Prostate gland (tissue), 2 donors: ENCODE data around the gene STXBP5L. TPM values are rescaled to one million over a fixed set of nuclear protein-coding genes. Genes with fewer than 3 reads are reported as not detected.
"Not testable (repeated sequence)": the region's sequence is repeated elsewhere in the genome, so short reads cannot be mapped to it uniquely, and the experiment has no call there.

Experiments
- DNase-seq: peaks from one replicate; pipeline ENCODE4 v3.0.0-alpha.2; 2019; ENCODE audit warnings: low spot score
- H3K27ac ChIP-seq, 2 donors: fragments of 200-600 bp; sonication (generic); 2 replicates each; pipeline ENCODE4 v1.5.1; 2017 to 2019
- H3K27me3 ChIP-seq: fragments of 200-600 bp; sonication (generic); replicated peaks from 2 replicates; pipeline ENCODE4 v1.5.1; 2019; ENCODE audit not compliant: insufficient read depth
- H3K36me3 ChIP-seq, 2 donors: fragments of 200-600 bp; sonication (generic); 1 replicate in 1 of 2; 2 replicates in 1 of 2; pipeline versions ENCODE4 v1.5.1 to v1.8.1; 2017 to 2019
- H3K4me1 ChIP-seq: fragments of 200-600 bp; sonication (generic); replicated peaks from 2 replicates; pipeline ENCODE4 v1.5.1; 2019
- H3K4me3 ChIP-seq, 2 donors: fragments of 200-600 bp; sonication (generic); 2 replicates each; pipeline ENCODE4 v1.5.1; 2017 to 2019
- H3K9me3 ChIP-seq: fragments of 200-600 bp; sonication (generic); 2 replicates; pipeline ENCODE4 v1.5.1; 2017
- POLR2A ChIP-seq: fragments of 450-650 bp; IDR thresholded peaks from one replicate; pipeline ENCODE4 v1.6.1; 2016; ENCODE audit warnings: antibody characterized with exemption, mild to moderate bottlenecking
- POLR2AphosphoS5 ChIP-seq: sonication (generic); formaldehyde crosslinking; IDR thresholded peaks from one replicate; pipeline ENCODE4 v1.6.1; 2017; ENCODE audit warnings: antibody characterized with exemption
- WGBS: methylation state at CpG from one replicate; pipeline ENCODE4 v1.1.5; 2018; 5-methylcytosine and 5-hydroxymethylcytosine counted together
- intact Hi-C: fragments of 100-400 bp; cut with DNase I; formaldehyde crosslinking; loops from one replicate; pipeline ENCODE4 v1.14.2; 2022
- total RNA-seq, 2 donors: library from RNA; depleted of rRNA; stranded (reverse); fragments of >200 nt; gene quantifications; one replicate each; pipeline ENCODE4 v1.1.0, GENCODE V29; 2016
- TF ChIP-seq, protein P1 (sequence below), 4 experiments: fragments of 200-600 bp in 2 of 4; fragments of 450-650 bp in 2 of 4; sonication (generic) in 2 of 4; IDR thresholded peaks; 1 replicate in 3 of 4; 2 replicates in 1 of 4; pipeline ENCODE4 v1.5.1; 2016 to 2019; ENCODE audit warnings: antibody characterized with exemption in 4 of 4, mild to moderate bottlenecking in 2 of 4, moderate library complexity in 2 of 4

The STXBP5L gene
- total RNA-seq, 2 donors from 2014 or later: 2.6 to 4.8 TPM

DNA sequence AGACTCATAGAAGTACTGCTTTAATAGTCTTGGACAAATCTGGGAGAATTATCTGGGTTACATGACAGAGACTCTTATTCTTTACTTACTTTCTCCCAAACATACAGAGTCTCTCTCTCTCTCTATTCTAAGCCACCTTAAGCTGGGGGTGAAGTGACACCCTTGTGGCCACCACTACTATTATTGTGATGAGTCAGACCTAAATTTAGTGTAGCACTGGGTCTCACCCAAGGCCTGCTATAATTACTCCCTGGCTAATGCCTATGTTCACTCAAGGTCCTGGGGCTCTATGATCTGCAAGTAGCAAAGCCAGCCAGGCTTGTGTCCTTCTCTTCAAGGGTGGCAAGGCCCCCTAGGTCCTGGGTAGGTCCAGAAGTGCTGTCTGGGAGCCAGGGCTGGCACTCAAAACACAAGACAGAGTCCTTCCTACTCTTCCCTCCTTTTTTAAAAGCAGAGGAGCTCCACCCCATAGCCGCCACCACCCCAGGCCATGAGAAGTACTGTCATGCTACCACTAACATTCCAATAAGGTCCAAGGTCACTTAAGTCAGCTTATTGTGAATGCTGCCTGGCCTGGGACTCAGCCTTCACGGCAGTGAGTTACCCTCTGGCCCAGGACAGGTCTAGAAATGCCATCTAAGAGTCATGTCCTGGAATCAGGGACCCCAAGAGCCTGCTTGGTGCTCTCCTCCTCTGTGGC, 454.2 kb downstream of the STXBP5L start:
- no peak for DNase-seq
- Histone ChIP-seq H3K27ac (no peak overlapping the region), H3K4me1 (no peaks in the 10 kb centered on the region), H3K4me3 (no peak overlapping the region), H3K36me3 (no peaks in the 10 kb centered on the region), H3K9me3 (no peaks in the 10 kb centered on the region), H3K27me3 (no peaks in the 10 kb centered on the region)
- intact Hi-C loops: no loop called here
- TF ChIP-seq POLR2AphosphoS5 (no peak), POLR2A (no peak)
- TF ChIP-seq, protein P1, sequence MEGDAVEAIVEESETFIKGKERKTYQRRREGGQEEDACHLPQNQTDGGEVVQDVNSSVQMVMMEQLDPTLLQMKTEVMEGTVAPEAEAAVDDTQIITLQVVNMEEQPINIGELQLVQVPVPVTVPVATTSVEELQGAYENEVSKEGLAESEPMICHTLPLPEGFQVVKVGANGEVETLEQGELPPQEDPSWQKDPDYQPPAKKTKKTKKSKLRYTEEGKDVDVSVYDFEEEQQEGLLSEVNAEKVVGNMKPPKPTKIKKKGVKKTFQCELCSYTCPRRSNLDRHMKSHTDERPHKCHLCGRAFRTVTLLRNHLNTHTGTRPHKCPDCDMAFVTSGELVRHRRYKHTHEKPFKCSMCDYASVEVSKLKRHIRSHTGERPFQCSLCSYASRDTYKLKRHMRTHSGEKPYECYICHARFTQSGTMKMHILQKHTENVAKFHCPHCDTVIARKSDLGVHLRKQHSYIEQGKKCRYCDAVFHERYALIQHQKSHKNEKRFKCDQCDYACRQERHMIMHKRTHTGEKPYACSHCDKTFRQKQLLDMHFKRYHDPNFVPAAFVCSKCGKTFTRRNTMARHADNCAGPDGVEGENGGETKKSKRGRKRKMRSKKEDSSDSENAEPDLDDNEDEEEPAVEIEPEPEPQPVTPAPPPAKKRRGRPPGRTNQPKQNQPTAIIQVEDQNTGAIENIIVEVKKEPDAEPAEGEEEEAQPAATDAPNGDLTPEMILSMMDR (IDR thresholded peaks at IDR 0.05): no peak
- 67% methylated on average over 2 of the region's 2 CpGs for WGBS

GRCh38 chr3:121388308-121388707, 480.3 kb downstream of the STXBP5L start:
- WGBS: 87% methylated on average over 3 of the region's 3 CpGs
- H3K9me3 ChIP-seq, H3K36me3 ChIP-seq, H3K4me1 ChIP-seq, intact Hi-C loops, H3K27ac ChIP-seq, DNase-seq, H3K27me3 ChIP-seq, H3K4me3 ChIP-seq: not testable (repeated sequence)

GRCh38 chr3:121395967-121396366, 488.0 kb downstream of the STXBP5L start:
- H3K9me3 ChIP-seq, H3K4me3 ChIP-seq, intact Hi-C loops, H3K27me3 ChIP-seq, H3K27ac ChIP-seq, H3K4me1 ChIP-seq, DNase-seq, H3K36me3 ChIP-seq: not testable (repeated sequence)
- WGBS: no CpG with 5 or more reads among the region's 1 CpG

GRCh38 chr3:121398051-121398450, 490.0 kb downstream of the STXBP5L start:
- DNase-seq, H3K4me3 ChIP-seq, intact Hi-C loops, H3K27me3 ChIP-seq, H3K27ac ChIP-seq, H3K4me1 ChIP-seq, H3K36me3 ChIP-seq, H3K9me3 ChIP-seq: not testable (repeated sequence)
- 77% methylated on average over 8 of the region's 8 CpGs for WGBS

DNA sequence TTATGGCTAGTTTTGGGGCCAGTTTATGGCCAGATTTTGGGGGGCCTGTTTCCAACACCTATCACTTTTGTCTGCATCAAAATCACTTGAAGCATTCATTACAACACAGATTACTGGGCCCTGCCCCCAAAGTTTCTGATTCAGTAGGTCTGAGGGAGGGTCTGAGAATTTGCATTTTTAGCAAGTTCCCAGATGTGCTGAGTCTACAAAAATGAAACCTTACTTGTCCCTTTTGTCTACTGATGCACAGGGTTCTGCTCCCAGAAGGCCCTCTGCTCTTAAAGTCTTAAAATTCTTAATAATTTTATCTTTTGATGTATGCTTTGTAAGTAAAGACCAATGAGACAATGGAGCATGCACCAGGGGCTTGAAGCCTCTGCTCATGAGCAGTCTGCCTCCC, 491.8 kb downstream of the STXBP5L start:
- DNase-seq: no peak
- H3K27ac ChIP-seq: no peak overlapping the region
- no peak overlapping the region for H3K4me3 ChIP-seq
- no peaks in the 10 kb centered on the region for H3K4me1 ChIP-seq
- no peaks in the 10 kb centered on the region for H3K9me3 ChIP-seq
- no peaks in the 10 kb centered on the region for H3K27me3 ChIP-seq
- no peak for TF ChIP-seq POLR2AphosphoS5
- intact Hi-C loops: no loop called here
- H3K36me3 ChIP-seq: no peaks in the 10 kb centered on the region

DNA sequence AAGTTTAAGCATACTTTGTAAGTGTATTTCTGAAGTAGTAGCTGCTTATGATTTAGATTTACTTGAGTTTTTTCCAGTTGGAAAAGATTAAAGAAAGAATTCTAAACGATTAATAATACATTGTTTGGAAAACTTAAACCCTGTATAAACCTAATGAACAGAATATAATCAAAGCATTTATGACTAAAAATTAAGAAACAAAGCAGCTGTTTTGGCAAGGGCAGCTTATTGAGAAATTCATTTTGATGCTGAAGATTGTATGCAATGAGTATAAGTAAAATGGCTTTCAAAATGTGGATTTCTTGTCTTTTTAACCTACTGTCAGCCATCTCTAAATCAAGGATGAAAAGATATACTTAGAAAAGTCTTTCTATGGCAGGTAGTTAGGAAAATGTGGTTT, 497.6 kb downstream of the STXBP5L start:
- H3K9me3 ChIP-seq: no peaks in the 10 kb centered on the region
- no peaks in the 10 kb centered on the region for H3K4me1 ChIP-seq
- no peak overlapping the region for H3K4me3 ChIP-seq
- H3K27ac ChIP-seq: no peak overlapping the region
- H3K27me3 ChIP-seq: no peaks in the 10 kb centered on the region
- no peak for TF ChIP-seq POLR2AphosphoS5
- TF ChIP-seq, protein P1 (IDR thresholded peaks at IDR 0.05): no peak
- no peak for TF ChIP-seq POLR2A
- no peak for DNase-seq
- intact Hi-C loops: no loop called here
- WGBS: 55% methylated on average over 1 of the region's 1 CpG
- no peaks in the 10 kb centered on the region for H3K36me3 ChIP-seq

DNA sequence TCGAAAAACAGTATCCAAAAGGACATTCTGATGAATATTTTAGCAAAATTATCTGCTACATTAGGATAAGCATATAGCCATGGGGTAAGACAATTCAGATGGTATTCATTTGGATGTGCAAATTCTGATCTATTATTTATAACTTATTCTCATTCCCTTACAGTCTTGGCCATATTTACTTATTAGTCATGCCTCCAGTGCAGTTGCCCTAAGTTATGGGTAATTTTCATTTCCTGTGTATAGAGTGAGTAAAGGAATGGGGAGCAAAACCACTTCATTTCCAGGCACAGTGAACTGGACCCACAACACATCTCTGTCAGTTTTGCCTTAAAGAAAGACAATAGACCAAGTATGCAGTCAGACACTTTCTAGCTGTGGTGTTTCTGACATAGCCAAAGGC, 503.5 kb downstream of the STXBP5L start:
- DNase-seq: no peak
- TF ChIP-seq POLR2AphosphoS5 (no peak), POLR2A (no peak)
- TF ChIP-seq, protein P1 (IDR thresholded peaks at IDR 0.05): no peak
- H3K4me3 ChIP-seq: no peak overlapping the region
- H3K27ac ChIP-seq: no peak overlapping the region
- intact Hi-C loops: no loop called here
- H3K4me1 ChIP-seq: no peaks in the 10 kb centered on the region
- no peaks in the 10 kb centered on the region for H3K27me3 ChIP-seq
- no peaks in the 10 kb centered on the region for H3K36me3 ChIP-seq
- no peaks in the 10 kb centered on the region for H3K9me3 ChIP-seq
- WGBS: 100% methylated on average over 1 of the region's 1 CpG
